ENCODE results near the gene CMSS1. TPM values are rescaled to one million over a fixed set of nuclear protein-coding genes. Genes with fewer than 3 reads are reported as not detected.

CMSS1 gene
- total RNA-seq, 4 donors from 2014 or later: 2.4 to 29.9 (median 5.2) TPM

GRCh38 chr3:100179692-100180349 is 362.2 kb downstream of the CMSS1 start:
- no peak overlapping the region for H3K27ac ChIP-seq
- H3K4me1 ChIP-seq: peaks cover 0 to 1% (median 0%) of the 10 kb centered on the region in 4 donors
- in situ Hi-C loops (cut with MboI; ENCODE audit: low pct_ligation_motif_present in 1 of 4, low pct_unique_long_range_greater_than_20kb in 1 of 4, low sequenced_read_pairs in 3 of 4): no loop called here
- TF ChIP-seq POLR2AphosphoS5 (IDR thresholded peaks at IDR 0.05): no peak
- TF ChIP-seq, protein P1, sequence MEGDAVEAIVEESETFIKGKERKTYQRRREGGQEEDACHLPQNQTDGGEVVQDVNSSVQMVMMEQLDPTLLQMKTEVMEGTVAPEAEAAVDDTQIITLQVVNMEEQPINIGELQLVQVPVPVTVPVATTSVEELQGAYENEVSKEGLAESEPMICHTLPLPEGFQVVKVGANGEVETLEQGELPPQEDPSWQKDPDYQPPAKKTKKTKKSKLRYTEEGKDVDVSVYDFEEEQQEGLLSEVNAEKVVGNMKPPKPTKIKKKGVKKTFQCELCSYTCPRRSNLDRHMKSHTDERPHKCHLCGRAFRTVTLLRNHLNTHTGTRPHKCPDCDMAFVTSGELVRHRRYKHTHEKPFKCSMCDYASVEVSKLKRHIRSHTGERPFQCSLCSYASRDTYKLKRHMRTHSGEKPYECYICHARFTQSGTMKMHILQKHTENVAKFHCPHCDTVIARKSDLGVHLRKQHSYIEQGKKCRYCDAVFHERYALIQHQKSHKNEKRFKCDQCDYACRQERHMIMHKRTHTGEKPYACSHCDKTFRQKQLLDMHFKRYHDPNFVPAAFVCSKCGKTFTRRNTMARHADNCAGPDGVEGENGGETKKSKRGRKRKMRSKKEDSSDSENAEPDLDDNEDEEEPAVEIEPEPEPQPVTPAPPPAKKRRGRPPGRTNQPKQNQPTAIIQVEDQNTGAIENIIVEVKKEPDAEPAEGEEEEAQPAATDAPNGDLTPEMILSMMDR (IDR thresholded peaks at IDR 0.05): no peak
- H3K9me3 ChIP-seq: peaks cover 8 to 13% of the 10 kb centered on the region in 2 donors
- 60 to 91% methylated on average over 1 to 4 of the region's 4 CpGs for WGBS, 2 donors (ENCODE audit: low coverage in 1 of 2)
- peaks cover 0 to 9% (median 1%) of the 10 kb centered on the region in 4 donors for H3K36me3 ChIP-seq
- no peaks in the 10 kb centered on the region for H3K27me3 ChIP-seq
- no peak for DNase-seq
- no peak overlapping the region for H3K4me3 ChIP-seq
- intact Hi-C loops (cut with DNase I; ENCODE audit: low total_unique reads): no loop called here

DNA sequence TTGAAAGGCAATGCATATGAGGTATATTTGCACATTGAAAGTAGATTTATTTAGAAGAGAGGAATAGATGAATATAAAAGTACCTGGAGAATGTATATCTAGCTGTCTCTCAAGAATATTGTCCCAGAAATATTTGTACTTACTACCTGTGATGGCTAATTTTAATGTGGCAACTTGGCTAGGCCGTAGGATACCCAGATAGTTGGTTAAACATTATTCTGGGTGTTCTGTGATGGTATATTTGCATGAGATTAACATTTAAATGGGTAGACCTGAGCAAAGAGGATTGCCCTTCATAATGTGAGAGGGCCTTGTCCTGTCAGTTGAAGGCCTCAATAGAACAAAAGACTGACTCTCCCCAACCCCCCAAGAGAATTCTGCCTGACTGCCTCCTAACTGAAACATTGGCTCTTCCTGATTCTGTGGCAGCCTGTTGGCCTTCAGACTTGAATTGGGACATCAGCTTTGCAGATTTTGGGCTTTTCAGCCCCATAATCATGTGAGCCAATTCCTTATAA is 366.0 kb downstream of the CMSS1 start:
- intact Hi-C loops (cut with DNase I; ENCODE audit: low total_unique reads) (no loop called here), in situ Hi-C loops (cut with MboI; ENCODE audit: low pct_ligation_motif_present in 1 of 4, low pct_unique_long_range_greater_than_20kb in 1 of 4, low sequenced_read_pairs in 3 of 4) (no loop called here)
- peaks cover 8 to 13% of the 10 kb centered on the region in 2 donors for H3K9me3 ChIP-seq
- no peak overlapping the region for H3K4me3 ChIP-seq
- peaks cover 0 to 9% (median under 1%) of the 10 kb centered on the region in 4 donors for H3K36me3 ChIP-seq
- WGBS, 2 donors (ENCODE audit: low coverage in 1 of 2): 71 to 95% methylated on average over 1 of the region's 1 CpG
- H3K27ac ChIP-seq: no peak overlapping the region
- no peak for DNase-seq
- TF ChIP-seq POLR2A (IDR thresholded peaks at IDR 0.05) (no peak), EP300 (IDR thresholded peaks at IDR 0.05; ENCODE audit: low read depth) (no peak), POLR2AphosphoS5 (IDR thresholded peaks at IDR 0.05) (no peak)
- TF ChIP-seq, protein P1 (IDR thresholded peaks at IDR 0.05): no peak
- no peaks in the 10 kb centered on the region for H3K27me3 ChIP-seq
- peaks cover 0 to 11% (median 0%) of the 10 kb centered on the region in 4 donors for H3K4me1 ChIP-seq

GRCh38 chr3:100184948-100185570 is 367.4 kb downstream of the CMSS1 start:
- Histone ChIP-seq H3K36me3 (no peaks in the 10 kb centered on the region), H3K4me1 (peaks cover 0 to 11% (median 0%) of the 10 kb centered on the region in 4 donors), H3K4me3 (no peak overlapping the region), H3K27me3 (no peaks in the 10 kb centered on the region), H3K9me3 (peaks cover 3 to 4% of the 10 kb centered on the region in 2 donors), H3K27ac (peak overlapping the region; percentile 3 to 27 (median 8))
- intact Hi-C loops (cut with DNase I; ENCODE audit: low total_unique reads): no loop called here
- 50 to 63% methylated on average over 1 to 2 of the region's 2 CpGs for whole genome bisulfite sequencing, 2 donors (ENCODE audit: low coverage in 1 of 2)
- TF ChIP-seq POLR2A (IDR thresholded peaks at IDR 0.05): no peak
- TF ChIP-seq, protein P1 (IDR thresholded peaks at IDR 0.05): no peak
- TF ChIP-seq POLR2AphosphoS5 (IDR thresholded peaks at IDR 0.05): no peak
- TF ChIP-seq EP300 (IDR thresholded peaks at IDR 0.05; ENCODE audit: low read depth): no peak
- in situ Hi-C loops (cut with MboI; ENCODE audit: low pct_ligation_motif_present in 1 of 4, low pct_unique_long_range_greater_than_20kb in 1 of 4, low sequenced_read_pairs in 3 of 4): no loop called here
- DNase-seq: no peak

- Histone ChIP-seq H3K4me1 (peaks cover 0 to 11% (median 0%) of the 10 kb centered on the region in 4 donors), H3K36me3 (no peaks in the 10 kb centered on the region), H3K27ac (peak overlapping the region in 1 of 4 donors; percentile 8), H3K4me3 (no peak overlapping the region), H3K27me3 (no peaks in the 10 kb centered on the region), H3K9me3 (no peaks in the 10 kb centered on the region)
- 82 to 83% methylated on average over 5 of the region's 5 CpGs for WGBS, 2 donors (ENCODE audit: low coverage in 1 of 2)
- intact Hi-C loops (cut with DNase I; ENCODE audit: low total_unique reads): no loop called here
- no peak for TF ChIP-seq POLR2AphosphoS5 (IDR thresholded peaks at IDR 0.05)
- TF ChIP-seq, protein P1 (IDR thresholded peaks at IDR 0.05): no peak
- no peak for TF ChIP-seq POLR2A (IDR thresholded peaks at IDR 0.05)
- no peak for TF ChIP-seq EP300 (IDR thresholded peaks at IDR 0.05; ENCODE audit: low read depth)
- DNase-seq: no peak
- in situ Hi-C loops (cut with MboI; ENCODE audit: low pct_ligation_motif_present in 1 of 4, low pct_unique_long_range_greater_than_20kb in 1 of 4, low sequenced_read_pairs in 3 of 4): no loop called here
These were observed 368.2 kb downstream of the CMSS1 start for GRCh38 chr3:100185847-100186246.
